Progenitor cell of endocrine pancreas (in vitro differentiated cells): Measurements from ENCODE around the gene MARCHF10. TPM values are rescaled to one million over a fixed set of nuclear protein-coding genes. Genes with fewer than 3 reads are reported as not detected.

Experiments
- DNase-seq: peaks from one replicate; pipeline ENCODE4 v3.0.0; 2021; ENCODE audit warnings: low spot score; ENCODE audit not compliant: unreplicated experiment
- H3K27ac Mint-ChIP-seq: 2 replicates; pipeline ENCODE4 v1.8.0; 2021; ENCODE audit warnings: mild to moderate bottlenecking, moderate library complexity, mixed read lengths
- H3K27me3 Mint-ChIP-seq: 2 replicates; pipeline ENCODE4 v1.8.0; 2021; ENCODE audit warnings: mixed read lengths
- H3K36me3 Mint-ChIP-seq: 2 replicates; pipeline ENCODE4 v1.8.0; 2022; ENCODE audit warnings: mixed read lengths; ENCODE audit not compliant: insufficient read depth
- H3K4me1 Mint-ChIP-seq: 2 replicates; pipeline ENCODE4 v1.8.0; 2021; ENCODE audit warnings: low read depth, mixed read lengths
- H3K4me3 Mint-ChIP-seq: 2 replicates; pipeline ENCODE4 v1.8.0; 2021; ENCODE audit warnings: low read depth, mild to moderate bottlenecking, moderate library complexity, mixed read lengths
- H3K9me3 Mint-ChIP-seq: 2 replicates; pipeline ENCODE4 v1.8.0; 2021; ENCODE audit warnings: low read depth, mixed read lengths
- total RNA-seq: library from RNA; stranded (reverse); gene quantifications from 2 replicates; pipeline ENCODE4 v1.2.1, GENCODE V29; 2021
- TF ChIP-seq, protein P1 (sequence below): fragments of 200-600 bp; sonication (generic); IDR thresholded peaks from one replicate; pipeline ENCODE4 v1.5.0; 2021; ENCODE audit warnings: antibody characterized with exemption, mild to moderate bottlenecking; ENCODE audit not compliant: unreplicated experiment

Gene MARCHF10
- total RNA-seq, 1 donor from 2014 or later: not detected

DNA sequence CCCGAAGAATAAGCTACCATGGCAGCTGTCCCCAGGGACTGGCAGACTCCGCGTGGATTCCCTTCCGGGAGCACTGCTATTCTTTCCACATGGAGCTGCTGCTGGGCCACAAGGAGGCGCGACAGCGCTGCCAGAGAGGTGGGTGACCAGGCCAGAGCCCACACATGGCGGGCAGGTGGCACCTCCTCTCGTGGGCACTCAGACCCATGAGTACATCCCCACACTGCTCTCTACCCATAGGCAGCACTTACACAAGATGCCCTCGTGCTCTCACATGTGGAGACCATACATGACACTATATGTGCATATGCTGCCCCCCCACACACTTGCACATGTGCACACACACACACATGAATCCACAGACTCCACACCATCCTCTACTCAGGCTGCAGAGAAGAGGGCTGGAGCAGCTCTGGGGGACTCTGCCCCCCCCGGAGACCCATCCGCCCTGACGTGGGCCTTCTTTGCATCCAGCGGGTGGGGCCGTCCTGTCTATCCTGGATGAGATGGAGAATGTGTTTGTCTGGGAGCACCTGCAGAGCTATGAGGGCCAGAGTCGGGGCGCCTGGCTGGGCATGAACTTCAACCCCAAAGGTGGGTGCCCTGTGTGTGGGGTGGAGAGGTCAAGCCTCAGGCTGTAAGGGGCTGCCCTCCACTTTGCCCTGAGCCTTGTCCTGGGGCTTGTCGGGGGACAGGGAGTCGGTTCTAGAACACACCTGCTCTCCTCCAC, 117.8 kb downstream of the MARCHF10 start:
- H3K27ac Mint-ChIP-seq: no peak overlapping the region
- no peak for DNase-seq
- no peaks in the 10 kb centered on the region for H3K9me3 Mint-ChIP-seq
- H3K36me3 Mint-ChIP-seq: no peaks in the 10 kb centered on the region
- peaks cover 3% of the 10 kb centered on the region for H3K27me3 Mint-ChIP-seq
- no peak overlapping the region for H3K4me3 Mint-ChIP-seq
- TF ChIP-seq, protein P1, sequence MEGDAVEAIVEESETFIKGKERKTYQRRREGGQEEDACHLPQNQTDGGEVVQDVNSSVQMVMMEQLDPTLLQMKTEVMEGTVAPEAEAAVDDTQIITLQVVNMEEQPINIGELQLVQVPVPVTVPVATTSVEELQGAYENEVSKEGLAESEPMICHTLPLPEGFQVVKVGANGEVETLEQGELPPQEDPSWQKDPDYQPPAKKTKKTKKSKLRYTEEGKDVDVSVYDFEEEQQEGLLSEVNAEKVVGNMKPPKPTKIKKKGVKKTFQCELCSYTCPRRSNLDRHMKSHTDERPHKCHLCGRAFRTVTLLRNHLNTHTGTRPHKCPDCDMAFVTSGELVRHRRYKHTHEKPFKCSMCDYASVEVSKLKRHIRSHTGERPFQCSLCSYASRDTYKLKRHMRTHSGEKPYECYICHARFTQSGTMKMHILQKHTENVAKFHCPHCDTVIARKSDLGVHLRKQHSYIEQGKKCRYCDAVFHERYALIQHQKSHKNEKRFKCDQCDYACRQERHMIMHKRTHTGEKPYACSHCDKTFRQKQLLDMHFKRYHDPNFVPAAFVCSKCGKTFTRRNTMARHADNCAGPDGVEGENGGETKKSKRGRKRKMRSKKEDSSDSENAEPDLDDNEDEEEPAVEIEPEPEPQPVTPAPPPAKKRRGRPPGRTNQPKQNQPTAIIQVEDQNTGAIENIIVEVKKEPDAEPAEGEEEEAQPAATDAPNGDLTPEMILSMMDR: no peak
- peaks cover 1% of the 10 kb centered on the region for H3K4me1 Mint-ChIP-seq

DNA sequence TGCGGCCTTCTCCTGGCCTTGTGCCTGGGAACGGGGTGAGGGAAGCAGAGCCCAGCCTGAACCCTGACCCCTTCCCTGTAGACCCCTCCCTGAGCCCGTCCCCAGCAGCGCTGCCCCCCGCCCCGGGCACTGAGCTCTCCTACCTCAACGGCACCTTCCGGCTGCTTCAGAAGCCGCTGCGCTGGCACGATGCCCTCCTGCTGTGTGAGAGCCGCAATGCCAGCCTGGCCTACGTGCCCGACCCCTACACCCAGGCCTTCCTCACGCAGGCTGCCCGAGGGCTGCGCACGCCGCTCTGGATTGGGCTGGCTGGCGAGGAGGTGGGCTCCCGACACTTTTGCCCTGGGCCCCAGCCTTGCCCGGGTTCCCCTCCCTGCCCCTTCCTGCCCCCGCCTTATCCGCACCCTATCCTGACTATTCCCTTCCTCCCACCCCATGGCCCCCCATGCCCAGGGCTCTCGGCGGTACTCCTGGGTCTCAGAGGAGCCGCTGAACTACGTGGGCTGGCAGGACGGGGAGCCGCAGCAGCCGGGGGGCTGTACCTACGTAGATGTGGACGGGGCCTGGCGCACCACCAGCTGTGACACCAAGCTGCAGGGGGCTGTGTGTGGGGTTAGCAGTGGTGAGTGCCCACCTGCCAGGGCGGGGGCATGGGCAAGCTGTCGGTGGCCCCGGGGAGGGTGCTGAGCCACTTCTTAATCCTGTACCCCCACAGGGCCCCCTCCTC, 118.5 kb downstream of the MARCHF10 start:
- Mint-ChIP-seq H3K36me3 (no peaks in the 10 kb centered on the region), H3K4me1 (peaks cover 1% of the 10 kb centered on the region), H3K9me3 (no peaks in the 10 kb centered on the region)

DNA sequence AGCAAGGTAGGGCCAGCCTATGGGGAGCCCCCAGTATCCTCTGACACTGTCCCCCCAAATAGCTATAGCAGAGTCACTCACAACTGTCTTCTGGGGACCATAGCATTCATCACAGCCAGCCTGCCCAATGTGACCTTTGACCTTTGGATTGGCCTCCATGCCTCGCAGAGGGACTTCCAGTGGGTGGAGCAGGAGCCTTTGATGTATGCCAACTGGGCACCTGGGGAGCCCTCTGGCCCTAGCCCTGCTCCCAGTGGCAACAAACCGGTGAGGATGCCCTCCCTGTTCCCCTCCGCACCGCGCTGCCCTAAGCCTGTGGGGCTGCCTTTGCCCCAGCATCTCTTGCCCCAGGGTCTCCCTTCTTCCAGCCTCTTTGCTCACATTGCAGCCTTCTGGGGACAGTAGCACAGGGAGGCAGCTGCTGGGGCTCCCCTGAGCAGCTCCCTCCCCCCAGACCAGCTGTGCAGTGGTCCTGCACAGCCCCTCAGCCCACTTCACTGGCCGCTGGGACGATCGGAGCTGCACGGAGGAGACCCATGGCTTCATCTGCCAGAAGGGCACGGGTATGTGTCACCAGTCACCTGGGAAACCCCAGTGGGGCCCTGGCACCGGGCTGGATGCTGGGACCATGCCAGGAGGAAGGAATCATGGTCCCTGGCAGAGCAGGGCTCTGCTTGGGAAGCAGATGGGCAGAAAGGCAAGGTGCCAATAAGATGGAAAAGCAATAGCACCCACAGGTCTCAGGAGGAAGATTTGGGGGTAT, 119.5 kb downstream of the MARCHF10 start:
- TF ChIP-seq, protein P1: no peak
- no peaks in the 10 kb centered on the region for H3K27me3 Mint-ChIP-seq
- H3K27ac Mint-ChIP-seq: no peak overlapping the region
- no peak overlapping the region for H3K4me3 Mint-ChIP-seq
- no peaks in the 10 kb centered on the region for H3K9me3 Mint-ChIP-seq
- H3K36me3 Mint-ChIP-seq: no peaks in the 10 kb centered on the region
- no peak for DNase-seq
- no peaks in the 10 kb centered on the region for H3K4me1 Mint-ChIP-seq

More for the DNA sequence above, 118.5 kb downstream of the MARCHF10 start:
- Mint-ChIP-seq H3K4me3 (no peak overlapping the region), H3K27ac (no peak overlapping the region), H3K27me3 (peaks cover 3% of the 10 kb centered on the region)
- no peak for DNase-seq
- TF ChIP-seq, protein P1: no peak

DNA sequence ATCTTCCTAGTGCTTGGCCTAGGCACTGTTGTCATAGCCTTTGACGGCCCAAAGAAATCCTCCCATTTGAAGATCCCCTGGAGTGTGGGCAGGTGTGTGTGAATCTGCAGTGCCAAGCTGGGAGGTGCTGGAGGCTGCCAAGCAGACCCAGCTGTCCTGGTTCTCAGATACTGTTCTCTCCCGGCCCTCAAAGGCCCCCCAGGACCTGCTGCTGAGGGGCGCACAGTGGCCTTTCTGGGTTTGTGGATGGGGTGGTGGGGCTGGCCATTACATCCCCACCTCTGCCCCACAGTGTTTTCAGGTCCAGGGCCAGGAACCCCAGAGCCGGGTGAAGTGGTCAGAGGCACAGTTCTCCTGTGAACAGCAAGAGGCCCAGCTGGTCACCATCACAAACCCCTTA, 120.1 kb downstream of the MARCHF10 start:
- no peaks in the 10 kb centered on the region for H3K9me3 Mint-ChIP-seq
- no peaks in the 10 kb centered on the region for H3K27me3 Mint-ChIP-seq
- TF ChIP-seq, protein P1: no peak
- H3K4me3 Mint-ChIP-seq: no peak overlapping the region
- H3K4me1 Mint-ChIP-seq: no peaks in the 10 kb centered on the region
- no peak overlapping the region for H3K27ac Mint-ChIP-seq
- H3K36me3 Mint-ChIP-seq: no peaks in the 10 kb centered on the region
- DNase-seq: no peak

DNA sequence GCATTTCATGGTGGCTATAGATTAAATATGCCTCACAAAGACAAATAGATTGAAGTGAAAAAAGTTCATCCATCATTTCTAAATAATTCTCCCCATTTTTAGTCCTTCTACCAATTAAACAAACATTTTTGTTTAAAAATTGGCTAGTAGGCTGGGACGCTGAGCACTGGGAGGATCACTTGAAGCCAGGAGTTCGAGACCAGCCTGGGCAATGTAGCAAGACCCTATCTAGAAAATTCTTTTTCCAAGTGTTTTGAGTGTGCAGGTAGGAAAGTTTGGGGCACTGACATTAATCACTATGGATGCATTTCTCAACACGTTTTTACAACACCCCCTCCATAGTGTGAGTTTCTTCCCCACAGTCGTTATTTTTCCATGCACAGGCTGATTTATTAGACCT, 123.9 kb downstream of the MARCHF10 start:
- Mint-ChIP-seq H3K4me3 (no peak overlapping the region), H3K36me3 (no peaks in the 10 kb centered on the region), H3K27me3 (no peaks in the 10 kb centered on the region), H3K27ac (no peak overlapping the region), H3K4me1 (no peaks in the 10 kb centered on the region), H3K9me3 (no peaks in the 10 kb centered on the region)
- no peak for DNase-seq
- TF ChIP-seq, protein P1: no peak
